Measurements from ENCODE around the gene PNMA8B. TPM values are rescaled to one million over a fixed set of nuclear protein-coding genes. Genes with fewer than 3 reads are reported as not detected.

The PNMA8B gene
- total RNA-seq, 1 donor from 2014 or later = under 0.01 TPM

- Histone ChIP-seq H3K4me3 (ENCODE audit: low read depth, low read length) (no peak overlapping the region), H3K27me3 (ENCODE audit: control insufficient read depth, insufficient read depth, low read length) (no peaks in the 10 kb centered on the region), H3K36me3 (ENCODE audit: control insufficient read depth, insufficient read depth, low read length) (no peaks in the 10 kb centered on the region)
- FAIRE-seq (no peak), DNase-seq (ENCODE audit: low read depth) (no peak)
- no peak for TF ChIP-seq CTCF (IDR thresholded peaks at IDR 0.05; ENCODE audit: insufficient read depth, low read length, severe bottlenecking)
These were observed 43.5 kb downstream of the PNMA8B start for GRCh38 chr19:46452186-46452585.

- DNase-seq (ENCODE audit: low read depth) (peak; percentile 72), FAIRE-seq (no peak)
- Histone ChIP-seq H3K27me3 (ENCODE audit: control insufficient read depth, insufficient read depth, low read length) (no peaks in the 10 kb centered on the region), H3K4me3 (ENCODE audit: low read depth, low read length) (no peak overlapping the region), H3K36me3 (ENCODE audit: control insufficient read depth, insufficient read depth, low read length) (no peaks in the 10 kb centered on the region)
- no peak for TF ChIP-seq CTCF (IDR thresholded peaks at IDR 0.05; ENCODE audit: insufficient read depth, low read length, severe bottlenecking)
These were observed 44.3 kb downstream of the PNMA8B start for GRCh38 chr19:46451352-46451751.

- no peak for DNase-seq (ENCODE audit: low read depth)
- no peak for FAIRE-seq
- no peaks in the 10 kb centered on the region for H3K27me3 ChIP-seq (ENCODE audit: control insufficient read depth, insufficient read depth, low read length)
- H3K36me3 ChIP-seq (ENCODE audit: control insufficient read depth, insufficient read depth, low read length) = no peaks in the 10 kb centered on the region
- TF ChIP-seq CTCF (IDR thresholded peaks at IDR 0.05; ENCODE audit: insufficient read depth, low read length, severe bottlenecking) = no peak
- H3K4me3 ChIP-seq (ENCODE audit: low read depth, low read length) = no peak overlapping the region
These were observed 44.9 kb downstream of the PNMA8B start for GRCh38 chr19:46450737-46451136.

- Histone ChIP-seq H3K27me3 (ENCODE audit: control insufficient read depth, insufficient read depth, low read length) (no peaks in the 10 kb centered on the region), H3K36me3 (ENCODE audit: control insufficient read depth, insufficient read depth, low read length) (no peaks in the 10 kb centered on the region), H3K4me3 (ENCODE audit: low read depth, low read length) (no peak overlapping the region)
- TF ChIP-seq CTCF (IDR thresholded peaks at IDR 0.05; ENCODE audit: insufficient read depth, low read length, severe bottlenecking) = no peak
- no peak for FAIRE-seq
- DNase-seq (ENCODE audit: low read depth) = no peak
These were observed 46.4 kb downstream of the PNMA8B start for GRCh38 chr19:46449228-46449627.

- no peak overlapping the region for H3K4me3 ChIP-seq (ENCODE audit: low read depth, low read length)
- no peak for FAIRE-seq
- no peak for DNase-seq (ENCODE audit: low read depth)
- H3K36me3 ChIP-seq (ENCODE audit: control insufficient read depth, insufficient read depth, low read length) = no peaks in the 10 kb centered on the region
- H3K27me3 ChIP-seq (ENCODE audit: control insufficient read depth, insufficient read depth, low read length) = no peaks in the 10 kb centered on the region
- TF ChIP-seq CTCF (IDR thresholded peaks at IDR 0.05; ENCODE audit: insufficient read depth, low read length, severe bottlenecking) = no peak
These were observed 47.1 kb downstream of the PNMA8B start for GRCh38 chr19:46448601-46449000.

- TF ChIP-seq CTCF (IDR thresholded peaks at IDR 0.05; ENCODE audit: insufficient read depth, low read length, severe bottlenecking) = no peak
- DNase-seq (ENCODE audit: low read depth) (no peak), FAIRE-seq (no peak)
- Histone ChIP-seq H3K4me3 (ENCODE audit: low read depth, low read length) (no peak overlapping the region), H3K36me3 (ENCODE audit: control insufficient read depth, insufficient read depth, low read length) (no peaks in the 10 kb centered on the region), H3K27me3 (ENCODE audit: control insufficient read depth, insufficient read depth, low read length) (no peaks in the 10 kb centered on the region)
These were observed 47.8 kb downstream of the PNMA8B start for GRCh38 chr19:46447824-46448223.

Measured in bronchial epithelial cell (primary cell).